H9 (cell line): ENCODE data around the gene CCDC33. TPM values are rescaled to one million over a fixed set of nuclear protein-coding genes. Genes with fewer than 3 reads are reported as not detected.

Source experiments
- DNase-seq: peaks from one replicate; pipeline ENCODE4 v3.0.0-alpha.2; 2017
- H2AFZ ChIP-seq: one replicate; pipeline ENCODE4 v1.6.1; 2013; ENCODE audit warnings: mild to moderate bottlenecking, low read length, control low read depth, moderate library complexity
- H2AK5ac ChIP-seq: 2 replicates; pipeline ENCODE4 v1.6.1; 2013; ENCODE audit warnings: low read length, control low read depth, mixed read lengths; ENCODE audit not compliant: insufficient read length
- H2BK120ac ChIP-seq: one replicate; pipeline ENCODE4 v1.6.1; 2013; ENCODE audit warnings: low read depth, mild to moderate bottlenecking, low read length, control low read depth, inconsistent platforms; ENCODE audit not compliant: poor library complexity, severe bottlenecking
- H2BK12ac ChIP-seq: 2 replicates; pipeline ENCODE4 v1.6.1; 2013; ENCODE audit warnings: low read length, control low read depth, mixed read lengths, low read depth; ENCODE audit not compliant: insufficient read length
- H2BK15ac ChIP-seq: 2 replicates; pipeline ENCODE4 v1.6.1; 2013; ENCODE audit warnings: low read depth, low read length, control low read depth
- H2BK20ac ChIP-seq: one replicate; pipeline ENCODE4 v1.6.1; 2013; ENCODE audit warnings: low read depth, mild to moderate bottlenecking, low read length, control low read depth, inconsistent platforms; ENCODE audit not compliant: poor library complexity, severe bottlenecking
- H2BK5ac ChIP-seq: 2 replicates; pipeline ENCODE4 v1.6.1; 2013; ENCODE audit warnings: low read length, control low read depth, mixed read lengths; ENCODE audit not compliant: insufficient read length
- H3K14ac ChIP-seq: 2 replicates; pipeline ENCODE4 v1.6.1; 2013; ENCODE audit warnings: low read length, control low read depth; ENCODE audit not compliant: insufficient read depth
- H3K18ac ChIP-seq: 2 replicates; pipeline ENCODE4 v1.6.1; 2013; ENCODE audit warnings: low read depth, mild to moderate bottlenecking, mixed read lengths, low read length, control low read depth; ENCODE audit not compliant: insufficient read length
- H3K23ac ChIP-seq: 2 replicates; pipeline ENCODE4 v1.6.1; 2013; ENCODE audit warnings: low read length, control low read depth, mixed read lengths, low read depth; ENCODE audit not compliant: insufficient read length
- H3K23me2 ChIP-seq: 2 replicates; pipeline ENCODE4 v1.6.1; 2013; ENCODE audit warnings: low read depth, mild to moderate bottlenecking, mixed read lengths, low read length, control low read depth; ENCODE audit not compliant: insufficient read length, poor library complexity, severe bottlenecking
- H3K27ac ChIP-seq: 2 replicates; pipeline ENCODE4 v1.5.1; 2013; ENCODE audit warnings: low read length, control low read depth, mixed read lengths, low read depth; ENCODE audit not compliant: insufficient read length
- H3K27me3 ChIP-seq: 2 replicates; pipeline ENCODE4 v1.6.1; 2013; ENCODE audit warnings: low read length, control low read depth, inconsistent platforms; ENCODE audit not compliant: insufficient read depth
- H3K4ac ChIP-seq: 2 replicates; pipeline ENCODE4 v1.6.1; 2013; ENCODE audit warnings: low read depth, mild to moderate bottlenecking, control low read depth, inconsistent platforms, low read length, moderate library complexity
- H3K4me1 ChIP-seq: 2 replicates; pipeline ENCODE4 v1.6.1; 2013; ENCODE audit warnings: low read length, control low read depth, inconsistent platforms; ENCODE audit not compliant: insufficient read depth
- H3K4me2 ChIP-seq: 2 replicates; pipeline ENCODE4 v1.6.1; 2013; ENCODE audit warnings: low read length, control low read depth, mixed read lengths; ENCODE audit not compliant: insufficient read length, insufficient read depth
- H3K56ac ChIP-seq: 2 replicates; pipeline ENCODE4 v1.6.1; 2013; ENCODE audit warnings: low read depth, mild to moderate bottlenecking, mixed read lengths, low read length, control low read depth; ENCODE audit not compliant: insufficient read length
- H3K79me1 ChIP-seq: 2 replicates; pipeline ENCODE4 v1.6.1; 2013; ENCODE audit warnings: low read depth, mild to moderate bottlenecking, moderate library complexity, low read length, control low read depth, inconsistent platforms; ENCODE audit not compliant: insufficient read depth, poor library complexity, severe bottlenecking
- H3K79me2 ChIP-seq: 2 replicates; pipeline ENCODE4 v1.6.1; 2013; ENCODE audit warnings: low read length, control low read depth, inconsistent platforms; ENCODE audit not compliant: insufficient read depth
- H3K9ac ChIP-seq: 2 replicates; pipeline ENCODE4 v1.6.1; 2013; ENCODE audit warnings: low read length, control low read depth, mixed read lengths; ENCODE audit not compliant: insufficient read length; ENCODE audit errors: extremely low read depth
- H3K9me3 ChIP-seq: one replicate; pipeline ENCODE4 v1.6.1; 2013; ENCODE audit warnings: low read depth, low read length, inconsistent platforms; ENCODE audit not compliant: control insufficient read depth
- H3T11ph ChIP-seq: one replicate; pipeline ENCODE4 v1.6.1; 2013; ENCODE audit warnings: mild to moderate bottlenecking, low read length, control low read depth, inconsistent platforms
- H4K20me1 ChIP-seq: one replicate; pipeline ENCODE4 v1.6.1; 2013; ENCODE audit not compliant: control insufficient read depth, insufficient read length, insufficient read depth
- H4K5ac ChIP-seq: 2 replicates; pipeline ENCODE4 v1.6.1; 2013; ENCODE audit warnings: low read depth, mild to moderate bottlenecking, mixed read lengths, low read length, control low read depth; ENCODE audit not compliant: insufficient read length
- H4K8ac ChIP-seq: replicated peaks from 2 replicates; pipeline ENCODE4 v1.6.1; 2013; ENCODE audit warnings: low read length, control low read depth, mixed read lengths, low read depth; ENCODE audit not compliant: insufficient read length
- H4K91ac ChIP-seq: 2 replicates; pipeline ENCODE4 v1.6.1; 2013; ENCODE audit warnings: low read depth, mild to moderate bottlenecking, moderate library complexity, mixed read lengths, low read length, control low read depth; ENCODE audit not compliant: insufficient read length
- H3K27ac Mint-ChIP-seq, 3 experiments: 2 replicates in 2 of 3; 3 replicates in 1 of 3; pipeline ENCODE4 v1.8.0; 2020 to 2021; ENCODE audit warnings: mixed read lengths in 3 of 3, mild to moderate bottlenecking in 1 of 3, moderate library complexity in 1 of 3
- H3K27me3 Mint-ChIP-seq: 2 replicates; pipeline ENCODE4 v1.8.0; 2021; ENCODE audit warnings: low read depth, mild to moderate bottlenecking, moderate library complexity, mixed read lengths
- H3K36me3 Mint-ChIP-seq, 3 experiments: 2 replicates in 2 of 3; 3 replicates in 1 of 3; pipeline ENCODE4 v1.8.0; 2020 to 2021; ENCODE audit warnings: low read depth in 3 of 3, mixed read lengths in 3 of 3; ENCODE audit not compliant: insufficient read depth in 1 of 3
- H3K4me1 Mint-ChIP-seq, 2 experiments: 2 replicates each; pipeline ENCODE4 v1.8.0; 2020; ENCODE audit warnings: mixed read lengths in 2 of 2
- H3K4me3 Mint-ChIP-seq, 2 experiments: 2 replicates in 1 of 2; 3 replicates in 1 of 2; pipeline ENCODE4 v1.8.0; 2020 to 2021; ENCODE audit warnings: mild to moderate bottlenecking in 2 of 2, mixed read lengths in 2 of 2, moderate library complexity in 1 of 2
- H3K9me3 Mint-ChIP-seq, 2 experiments: 2 replicates in 1 of 2; 3 replicates in 1 of 2; pipeline ENCODE4 v1.8.0; 2020; ENCODE audit warnings: mild to moderate bottlenecking in 2 of 2, mixed read lengths in 2 of 2, moderate library complexity in 1 of 2
- WGBS: extraction: QIAGEN DNeasy Blood & Tissue Kit; methylation state at CpG from one replicate; pipeline ENCODE4 v1.1.7; 2013; ENCODE audit warnings: missing lambda C conversion rate, low lambda C conversion rate, mixed read lengths; ENCODE audit not compliant: insufficient read length; ENCODE audit errors: extremely low coverage; 5-methylcytosine and 5-hydroxymethylcytosine counted together
- total RNA-seq: library from RNA; stranded (reverse); gene quantifications from 2 replicates; pipeline ENCODE4 v1.2.1, GENCODE V29; 2021
- TF ChIP-seq, protein P1 (sequence below): fragments of 200-600 bp; sonication (generic); conservative IDR thresholded peaks from 3 replicates; pipeline ENCODE4 v1.8.0; 2021; ENCODE audit warnings: antibody characterized with exemption, mild to moderate bottlenecking

CCDC33 gene
- total RNA-seq, 1 experiment from 2014 or later, result 4.6 TPM

GRCh38 chr15:74332611-74333010 lies 96.5 kb downstream of the CCDC33 start:
- H3K27me3 Mint-ChIP-seq, result peaks cover 23% of the 10 kb centered on the region
- TF ChIP-seq, protein P1, sequence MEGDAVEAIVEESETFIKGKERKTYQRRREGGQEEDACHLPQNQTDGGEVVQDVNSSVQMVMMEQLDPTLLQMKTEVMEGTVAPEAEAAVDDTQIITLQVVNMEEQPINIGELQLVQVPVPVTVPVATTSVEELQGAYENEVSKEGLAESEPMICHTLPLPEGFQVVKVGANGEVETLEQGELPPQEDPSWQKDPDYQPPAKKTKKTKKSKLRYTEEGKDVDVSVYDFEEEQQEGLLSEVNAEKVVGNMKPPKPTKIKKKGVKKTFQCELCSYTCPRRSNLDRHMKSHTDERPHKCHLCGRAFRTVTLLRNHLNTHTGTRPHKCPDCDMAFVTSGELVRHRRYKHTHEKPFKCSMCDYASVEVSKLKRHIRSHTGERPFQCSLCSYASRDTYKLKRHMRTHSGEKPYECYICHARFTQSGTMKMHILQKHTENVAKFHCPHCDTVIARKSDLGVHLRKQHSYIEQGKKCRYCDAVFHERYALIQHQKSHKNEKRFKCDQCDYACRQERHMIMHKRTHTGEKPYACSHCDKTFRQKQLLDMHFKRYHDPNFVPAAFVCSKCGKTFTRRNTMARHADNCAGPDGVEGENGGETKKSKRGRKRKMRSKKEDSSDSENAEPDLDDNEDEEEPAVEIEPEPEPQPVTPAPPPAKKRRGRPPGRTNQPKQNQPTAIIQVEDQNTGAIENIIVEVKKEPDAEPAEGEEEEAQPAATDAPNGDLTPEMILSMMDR, result no peak
- WGBS, result no CpG with 5 or more reads among the region's 10 CpGs

More at GRCh38 chr15:74332611-74333010, 96.5 kb downstream of the CCDC33 start:
- Histone ChIP-seq H2AFZ (no peak overlapping the region), H4K8ac (no peak overlapping the region), H3K23ac (no peak overlapping the region), H3K79me2 (no peaks in the 10 kb centered on the region), H2AK5ac (no peak overlapping the region), H3K27ac (no peak overlapping the region), H2BK15ac (no peak overlapping the region), H2BK12ac (no peak overlapping the region), H4K20me1 (no peaks in the 10 kb centered on the region), H2BK5ac (no peak overlapping the region), H3K4ac (no peak overlapping the region), H3K79me1 (no peaks in the 10 kb centered on the region), H3K4me1 (no peaks in the 10 kb centered on the region), H3K56ac (no peak overlapping the region), H3K23me2 (no peaks in the 10 kb centered on the region), H3K9me3 (no peaks in the 10 kb centered on the region), H4K5ac (no peak overlapping the region), H3K4me2 (no peak overlapping the region), H2BK20ac (no peak overlapping the region), H2BK120ac (no peak overlapping the region), H3K14ac (no peak overlapping the region), H3K18ac (no peak overlapping the region), H3K27me3 (no peaks in the 10 kb centered on the region), H3T11ph (no peak overlapping the region), H4K91ac (no peak overlapping the region), H3K9ac (no peak overlapping the region)
- H3K4me1 Mint-ChIP-seq, result peaks cover 7 to 14% of the 10 kb centered on the region in 2 experiments
- DNase-seq, result no peak
- H3K9me3 Mint-ChIP-seq, result peaks cover 0 to 6% of the 10 kb centered on the region in 2 experiments; a peak in 2 of 5 replicates
- no peak overlapping the region for H3K27ac Mint-ChIP-seq
- no peaks in the 10 kb centered on the region; a peak in 2 of 7 replicates for H3K36me3 Mint-ChIP-seq
- H3K4me3 Mint-ChIP-seq, result no peak overlapping the region
